ENCODE measurements around the gene URAD. TPM values are rescaled to one million over a fixed set of nuclear protein-coding genes. Genes with fewer than 3 reads are reported as not detected.
"Not testable (repeated sequence)": the region's sequence is repeated elsewhere in the genome, so short reads cannot be mapped to it uniquely, and the experiment has no call there.

The URAD gene, protein sequence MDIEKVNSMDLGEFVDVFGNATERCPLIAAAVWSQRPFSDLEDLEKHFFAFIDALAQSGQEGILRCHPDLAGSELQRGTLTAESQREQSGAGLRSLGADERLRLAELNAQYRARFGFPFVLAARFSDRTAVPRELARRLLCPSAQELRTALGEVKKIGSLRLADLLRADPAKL
- not detected for total RNA-seq
- long read RNA-seq, result 0 reads

DNA sequence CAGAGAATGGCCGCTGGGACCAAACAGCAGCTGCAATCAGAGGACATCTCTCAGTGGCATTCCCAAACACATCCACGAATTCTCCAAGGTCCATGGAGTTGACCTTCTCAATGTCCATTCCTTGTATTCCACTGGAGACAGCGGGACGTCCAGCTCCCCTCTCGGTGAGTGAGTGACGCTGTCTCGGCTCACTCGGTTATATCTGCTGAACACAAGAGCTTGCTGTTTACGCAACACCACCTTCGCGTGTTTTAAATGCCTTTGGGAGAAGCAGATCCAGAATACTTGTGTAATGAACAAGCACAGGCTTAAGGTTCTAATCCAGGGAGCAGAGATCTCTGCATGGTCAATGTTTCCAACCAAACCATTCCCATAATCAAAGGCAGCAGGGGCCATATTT lies at the start of gene URAD:
TSS of gene URAD (minus strand) at position 174 of the 400 bp plus-strand sequence. CDS start at position 118, 56 bp downstream.
- intact Hi-C loops (cut with DNase I), result loop anchor here (10.0 kb wide), 1 partner anchor 614 kb away; no protein-coding TSS in a partner anchor
- Histone ChIP-seq H3K4me1 (no peaks in the 10 kb centered on the region), H3K9me3 (no peaks in the 10 kb centered on the region), H3K27me3 (peaks cover 47% of the 10 kb centered on the region), H3K36me3 (no peaks in the 10 kb centered on the region), H3K4me3 (no peak within 1 kb of the TSS), H3K27ac (no peak within 1 kb of the TSS)
- DNase-seq, result peak; percentile 55
- TF ChIP-seq, protein P1, sequence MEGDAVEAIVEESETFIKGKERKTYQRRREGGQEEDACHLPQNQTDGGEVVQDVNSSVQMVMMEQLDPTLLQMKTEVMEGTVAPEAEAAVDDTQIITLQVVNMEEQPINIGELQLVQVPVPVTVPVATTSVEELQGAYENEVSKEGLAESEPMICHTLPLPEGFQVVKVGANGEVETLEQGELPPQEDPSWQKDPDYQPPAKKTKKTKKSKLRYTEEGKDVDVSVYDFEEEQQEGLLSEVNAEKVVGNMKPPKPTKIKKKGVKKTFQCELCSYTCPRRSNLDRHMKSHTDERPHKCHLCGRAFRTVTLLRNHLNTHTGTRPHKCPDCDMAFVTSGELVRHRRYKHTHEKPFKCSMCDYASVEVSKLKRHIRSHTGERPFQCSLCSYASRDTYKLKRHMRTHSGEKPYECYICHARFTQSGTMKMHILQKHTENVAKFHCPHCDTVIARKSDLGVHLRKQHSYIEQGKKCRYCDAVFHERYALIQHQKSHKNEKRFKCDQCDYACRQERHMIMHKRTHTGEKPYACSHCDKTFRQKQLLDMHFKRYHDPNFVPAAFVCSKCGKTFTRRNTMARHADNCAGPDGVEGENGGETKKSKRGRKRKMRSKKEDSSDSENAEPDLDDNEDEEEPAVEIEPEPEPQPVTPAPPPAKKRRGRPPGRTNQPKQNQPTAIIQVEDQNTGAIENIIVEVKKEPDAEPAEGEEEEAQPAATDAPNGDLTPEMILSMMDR (IDR thresholded peaks at IDR 0.05), result no peak
- ATAC-seq, result peak; percentile 59

DNA sequence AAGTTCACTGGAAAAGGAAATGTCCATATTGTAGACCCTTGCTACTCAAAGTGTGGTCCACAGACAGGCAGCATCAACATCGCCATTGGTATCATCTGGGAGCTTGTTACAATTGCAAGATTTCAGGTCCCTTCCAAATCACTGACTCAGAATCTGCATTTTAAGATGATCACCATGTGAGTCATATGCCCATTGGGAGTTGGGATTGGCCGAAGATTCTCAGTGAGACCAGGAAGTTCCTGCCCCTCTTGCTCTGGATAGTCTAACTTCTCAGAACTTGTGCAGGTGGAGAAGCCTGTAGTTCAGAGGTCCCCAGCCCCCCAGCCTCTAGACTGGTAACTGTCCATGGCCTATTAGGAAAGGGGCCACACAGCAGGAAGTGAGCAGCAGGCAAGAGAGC lies 48.9 kb upstream of the URAD start:
- H3K36me3 ChIP-seq, result no peaks in the 10 kb centered on the region
- intact Hi-C loops (cut with DNase I), result no loop called here
- no peak for DNase-seq
- H3K27me3 ChIP-seq, result peaks cover 18% of the 10 kb centered on the region
- TF ChIP-seq, protein P1 (IDR thresholded peaks at IDR 0.05), result no peak
- ATAC-seq, result no peak
- no peaks in the 10 kb centered on the region for H3K4me1 ChIP-seq
- no peaks in the 10 kb centered on the region for H3K9me3 ChIP-seq
- no peak overlapping the region for H3K27ac ChIP-seq
- H3K4me3 ChIP-seq, result no peak overlapping the region

DNA sequence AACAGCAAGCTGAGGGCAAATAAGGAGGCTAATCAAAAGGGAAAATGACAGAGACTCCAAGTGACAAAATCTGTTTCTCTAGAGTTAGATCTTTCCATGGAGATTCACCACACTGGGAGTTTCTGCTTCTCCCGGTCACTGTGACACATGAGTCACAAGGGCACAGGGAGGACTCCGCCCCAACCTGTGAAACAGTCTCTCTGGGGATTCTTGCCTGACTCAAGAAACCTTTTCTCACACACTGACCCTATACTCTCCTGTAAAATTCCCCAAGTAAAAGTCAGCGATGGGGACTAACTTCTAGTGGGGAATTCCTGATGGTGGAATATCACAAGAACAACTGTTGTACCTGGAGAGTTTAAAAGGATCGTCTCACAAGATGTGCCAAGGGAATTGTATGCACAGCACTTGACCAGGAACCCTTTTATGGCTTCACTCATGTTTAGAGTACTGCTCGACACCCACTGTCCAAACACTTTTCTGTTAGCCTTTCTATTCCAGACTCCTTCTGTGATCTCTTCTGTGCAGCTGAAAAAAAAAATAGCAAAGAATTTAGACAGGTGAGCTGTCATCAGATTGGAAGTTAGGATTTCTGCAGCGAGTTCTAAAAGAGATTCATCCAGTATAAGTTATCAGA lies 46.8 kb upstream of the URAD start:
- no peaks in the 10 kb centered on the region for H3K9me3 ChIP-seq
- no peak overlapping the region for H3K27ac ChIP-seq
- no peak for DNase-seq
- no peaks in the 10 kb centered on the region for H3K4me1 ChIP-seq
- H3K27me3 ChIP-seq, result peaks cover 19% of the 10 kb centered on the region
- intact Hi-C loops (cut with DNase I), result no loop called here
- no peaks in the 10 kb centered on the region for H3K36me3 ChIP-seq
- H3K4me3 ChIP-seq, result no peak overlapping the region
- TF ChIP-seq, protein P1 (IDR thresholded peaks at IDR 0.05), result no peak
- peak; percentile 65 for ATAC-seq

DNA sequence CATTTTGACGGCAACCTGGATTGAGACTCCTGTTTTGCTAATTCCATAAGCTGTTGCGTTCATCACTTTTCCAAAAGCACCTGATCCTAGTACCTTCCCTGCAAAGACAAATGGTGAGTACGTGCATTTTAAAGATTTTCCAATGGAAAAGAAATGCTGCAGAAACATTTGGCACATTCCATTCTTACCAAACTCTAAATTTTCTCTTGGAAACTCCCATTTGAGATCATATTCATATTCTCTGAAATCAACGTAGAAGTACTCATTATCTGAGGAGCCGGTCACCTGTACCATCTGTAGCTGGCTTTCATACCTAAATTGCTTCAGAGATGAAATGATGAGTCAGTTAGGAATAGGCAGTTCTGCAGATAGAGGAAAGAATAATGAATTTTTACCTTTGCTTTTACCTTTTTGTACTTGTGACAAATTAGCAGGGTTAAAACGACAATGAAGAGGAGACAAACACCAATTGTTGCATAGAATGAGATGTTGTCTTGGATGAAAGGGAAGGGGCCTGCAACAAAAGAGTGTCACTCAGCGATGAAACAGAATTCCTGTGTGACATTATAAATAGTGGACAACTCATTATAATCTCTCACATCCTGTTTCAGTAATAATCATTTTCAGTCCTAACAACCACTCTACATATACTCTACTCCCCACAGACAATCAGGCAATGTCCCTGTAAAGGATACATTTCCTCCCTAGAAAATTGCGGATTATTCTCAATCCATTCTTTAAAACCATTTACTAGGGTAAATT lies 45.6 kb upstream of the URAD start:
- TF ChIP-seq, protein P1 (IDR thresholded peaks at IDR 0.05), result no peak
- Histone ChIP-seq H3K4me1 (no peaks in the 10 kb centered on the region), H3K36me3 (no peaks in the 10 kb centered on the region), H3K27ac (no peak overlapping the region), H3K27me3 (peaks cover 27% of the 10 kb centered on the region), H3K9me3 (no peaks in the 10 kb centered on the region), H3K4me3 (no peak overlapping the region)
- ATAC-seq (no peak), DNase-seq (no peak)
- intact Hi-C loops (cut with DNase I), result no loop called here

DNA sequence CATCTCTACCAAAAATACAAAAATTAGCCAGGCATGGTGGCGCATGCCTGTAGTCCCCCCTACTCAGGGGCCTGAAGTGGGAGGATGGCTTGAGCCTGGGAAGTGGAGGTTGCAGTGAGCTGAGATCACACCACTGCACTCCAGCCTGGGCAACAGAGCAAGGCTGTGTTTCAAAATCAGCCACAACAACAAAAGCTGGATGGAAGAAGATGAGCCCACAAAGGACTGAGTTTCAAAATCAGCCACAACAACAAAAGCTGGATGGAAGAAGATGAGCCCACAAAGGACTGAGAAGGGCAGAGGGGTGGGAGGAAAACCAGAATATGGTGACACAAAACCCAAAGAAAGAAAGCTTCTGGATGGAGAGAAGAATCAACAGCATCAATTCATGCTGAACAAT lies 43.9 kb upstream of the URAD start:
- H3K9me3 ChIP-seq; H3K36me3 ChIP-seq; ATAC-seq; H3K4me3 ChIP-seq; H3K27ac ChIP-seq; intact Hi-C loops (cut with DNase I); H3K4me1 ChIP-seq; DNase-seq: not testable (repeated sequence)
- peaks cover 22% of the 10 kb centered on the region for H3K27me3 ChIP-seq

DNA sequence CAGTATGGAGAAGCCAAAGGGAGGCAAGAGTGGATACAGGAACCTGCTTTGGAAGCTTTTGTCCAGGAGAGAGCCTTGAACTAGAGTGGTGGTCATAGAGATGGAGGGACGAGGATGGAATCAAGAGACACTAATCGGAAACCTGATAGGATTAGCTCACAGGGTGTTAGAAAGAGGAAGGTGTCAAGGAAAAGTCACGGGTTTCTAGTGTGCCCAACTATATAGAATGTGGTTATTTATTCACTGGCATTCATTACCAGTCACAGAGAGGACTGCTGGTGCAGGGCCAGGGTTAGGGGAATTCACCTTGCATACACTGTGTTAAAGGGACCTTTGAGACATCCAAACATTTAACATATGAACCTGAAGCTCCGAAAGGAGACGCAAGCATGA lies 43.4 kb upstream of the URAD start:
- ATAC-seq (peak; percentile 9), DNase-seq (no peak)
- Histone ChIP-seq H3K27ac (no peak overlapping the region), H3K27me3 (peaks cover 17% of the 10 kb centered on the region), H3K4me1 (no peaks in the 10 kb centered on the region), H3K36me3 (no peaks in the 10 kb centered on the region), H3K9me3 (no peaks in the 10 kb centered on the region), H3K4me3 (no peak overlapping the region)
- TF ChIP-seq, protein P1 (IDR thresholded peaks at IDR 0.05), result no peak
- intact Hi-C loops (cut with DNase I), result no loop called here
